Ishikawa (cell line): ENCODE measurements around the gene PLXNA3.

Experiments used
- CEBPB ChIP-seq: IDR thresholded peaks from 2 replicates; pipeline ENCODE4 v1.6.1; 2012
- EP300 ChIP-seq: IDR thresholded peaks from 2 replicates; pipeline ENCODE4 v1.6.1; 2012; ENCODE audit warnings: borderline replicate concordance
- ZBTB7A ChIP-seq: IDR thresholded peaks from 2 replicates; pipeline ENCODE4 v1.6.1; 2012; ENCODE audit warnings: low read depth

- TF ChIP-seq ZBTB7A = no peak
- TF ChIP-seq CEBPB = no peak
- TF ChIP-seq EP300 = no peak
Measured at GRCh38 chrX:154477891-154478477, 19.9 kb downstream of the PLXNA3 start.
